Esophagus muscularis mucosa (tissue), 4 donors: ENCODE results near the gene IFRD2. TPM values are rescaled to one million over a fixed set of nuclear protein-coding genes. Genes with fewer than 3 reads are reported as not detected.

Experiments used
- DNase-seq: peaks from one replicate; pipeline ENCODE4 v3.0.0-alpha.2; 2017; ENCODE audit errors: extremely low spot score
- H3K27ac ChIP-seq, 4 donors: fragments of 200-600 bp; sonication (generic); replicated peaks in 1 of 4; 1 replicate in 3 of 4; 2 replicates in 1 of 4; pipeline ENCODE4 v1.5.1; 2016 to 2019; ENCODE audit warnings: mild to moderate bottlenecking in 1 of 4
- H3K27me3 ChIP-seq, 4 donors: fragments of 200-600 bp; sonication (generic); one replicate each; pipeline versions ENCODE4 v1.5.1 to v1.6.0; 2016 to 2019
- H3K36me3 ChIP-seq, 4 donors: fragments of 200-600 bp; sonication (generic); one replicate each; pipeline ENCODE4 v1.5.1; 2016 to 2019
- H3K4me1 ChIP-seq, 4 donors: fragments of 200-600 bp; sonication (generic); one replicate each; pipeline ENCODE4 v1.5.1; 2016 to 2019
- H3K4me3 ChIP-seq, 4 donors: fragments of 200-600 bp; sonication (generic); 1 replicate in 2 of 4; 2 replicates in 2 of 4; pipeline ENCODE4 v1.5.1; 2016 to 2019; ENCODE audit warnings: mild to moderate bottlenecking in 4 of 4, moderate library complexity in 1 of 4
- H3K9me3 ChIP-seq, 4 donors: fragments of 200-600 bp; sonication (generic); 1 replicate in 3 of 4; 2 replicates in 1 of 4; pipeline ENCODE4 v1.5.1; 2016 to 2019
- CTCF ChIP-seq, 3 experiments: fragments of 200-600 bp in 2 of 3; fragments of 450-650 bp in 1 of 3; sonication (generic) in 2 of 3; IDR thresholded peaks; one replicate each; pipeline ENCODE4 v1.5.1; 2017 to 2019; ENCODE audit warnings: antibody characterized with exemption in 3 of 3, mild to moderate bottlenecking in 2 of 3, moderate library complexity in 1 of 3
- EP300 ChIP-seq: sonication (generic); formaldehyde crosslinking; IDR thresholded peaks from one replicate; pipeline ENCODE4 v1.6.1; 2017; ENCODE audit warnings: antibody characterized with exemption
- POLR2A ChIP-seq: fragments of 450-650 bp; IDR thresholded peaks from one replicate; pipeline ENCODE4 v1.6.1; 2017; ENCODE audit warnings: antibody characterized with exemption, moderate library complexity, mild to moderate bottlenecking, low read depth
- POLR2AphosphoS5 ChIP-seq, 2 donors: sonication (generic); formaldehyde crosslinking; IDR thresholded peaks; one replicate each; pipeline ENCODE4 v1.6.1; 2017; ENCODE audit warnings: antibody characterized with exemption in 2 of 2
- WGBS: methylation state at CpG from one replicate; pipeline ENCODE4 v1.1.5; 2018; 5-methylcytosine and 5-hydroxymethylcytosine counted together
- intact Hi-C: fragments of 100-400 bp; cut with DNase I; formaldehyde crosslinking; loops from one replicate; pipeline ENCODE4 v1.15.1; 2023
- total RNA-seq, 4 donors: library from RNA; depleted of rRNA; stranded (reverse); fragments of >200 nt; gene quantifications; one replicate each; pipeline versions ENCODE4 v1.1.0 to v1.2.1, GENCODE V29; 2016

IFRD2 gene
- total RNA-seq, 4 donors from 2014 or later, result 49.4 to 106 (median 85.8) TPM

- Histone ChIP-seq H3K27me3 (no peaks in the 10 kb centered on the region), H3K27ac (peak overlapping the region; percentile 96 to 100 (median 98)), H3K4me3 (peak overlapping the region; percentile 57 to 74 (median 67)), H3K36me3 (no peaks in the 10 kb centered on the region), H3K9me3 (no peaks in the 10 kb centered on the region), H3K4me1 (peaks cover 55 to 69% (median 66%) of the 10 kb centered on the region in 4 donors)
- WGBS, result 81% methylated on average over 13 of the region's 14 CpGs
- intact Hi-C loops, result no loop called here
- DNase-seq, result no peak
- TF ChIP-seq POLR2A (no peak), CTCF (IDR thresholded peaks at IDR 0.05) (no peak), POLR2AphosphoS5 (IDR thresholded peaks at IDR 0.05) (no peak), EP300 (no peak)
Measured at GRCh38 chr3:50339485-50340146, 47.4 kb upstream of the IFRD2 start.

- Histone ChIP-seq H3K4me1 (peaks cover 61 to 76% (median 73%) of the 10 kb centered on the region in 4 donors), H3K27ac (peak overlapping the region; percentile 96 to 100 (median 98)), H3K27me3 (no peaks in the 10 kb centered on the region), H3K9me3 (no peaks in the 10 kb centered on the region), H3K36me3 (no peaks in the 10 kb centered on the region), H3K4me3 (peak overlapping the region; percentile 74 to 92 (median 88))
- intact Hi-C loops, result no loop called here
- 67% methylated on average over 5 of the region's 5 CpGs for WGBS
- DNase-seq, result no peak
- no peak for TF ChIP-seq POLR2AphosphoS5 (IDR thresholded peaks at IDR 0.05)
- TF ChIP-seq CTCF (IDR thresholded peaks at IDR 0.05), result no peak
- no peak for TF ChIP-seq POLR2A
- TF ChIP-seq EP300, result no peak
Measured at GRCh38 chr3:50338965-50339364, 46.7 kb upstream of the IFRD2 start.

- Histone ChIP-seq H3K27me3 (no peaks in the 10 kb centered on the region), H3K36me3 (peaks cover 0 to 9% (median 2%) of the 10 kb centered on the region in 4 donors), H3K9me3 (no peaks in the 10 kb centered on the region), H3K4me1 (peaks cover 73 to 92% (median 89%) of the 10 kb centered on the region in 4 donors), H3K4me3 (peak overlapping the region; percentile 74 to 92 (median 88)), H3K27ac (peak overlapping the region; percentile 96 to 100 (median 98))
- intact Hi-C loops, result no loop called here
- DNase-seq, result peak; percentile 100
- TF ChIP-seq POLR2AphosphoS5 (IDR thresholded peaks at IDR 0.05), result peak; percentile 99
- TF ChIP-seq POLR2A, result peak; percentile 81
- no peak for TF ChIP-seq EP300
- TF ChIP-seq CTCF (IDR thresholded peaks at IDR 0.05), result no peak
- 0% methylated on average over 3 of the region's 79 CpGs for WGBS
Measured at GRCh38 chr3:50337175-50337861, 45.1 kb upstream of the IFRD2 start.

- DNase-seq, result no peak
- Histone ChIP-seq H3K27ac (peak overlapping the region; percentile 96 to 100 (median 98)), H3K27me3 (no peaks in the 10 kb centered on the region), H3K4me1 (peaks cover 78 to 91% (median 88%) of the 10 kb centered on the region in 4 donors), H3K9me3 (no peaks in the 10 kb centered on the region), H3K4me3 (peak overlapping the region; percentile 74 to 92 (median 88)), H3K36me3 (peaks cover 4 to 16% (median 9%) of the 10 kb centered on the region in 4 donors)
- no peak for TF ChIP-seq CTCF (IDR thresholded peaks at IDR 0.05)
- TF ChIP-seq EP300, result no peak
- no peak for TF ChIP-seq POLR2A
- no peak for TF ChIP-seq POLR2AphosphoS5 (IDR thresholded peaks at IDR 0.05)
- WGBS, result 10% methylated on average over 10 of the region's 31 CpGs
- intact Hi-C loops, result no loop called here
Measured at GRCh38 chr3:50336452-50337174, 44.4 kb upstream of the IFRD2 start.
